NCI-H187 (cell line): Measurements from ENCODE around the gene BICD2.
A peak's percentile ranks its signal among the peaks of the same experiment; 100 is the strongest.
"Not testable (repeated sequence)": the region's sequence is repeated elsewhere in the genome, so short reads cannot be mapped to it uniquely, and the experiment has no call there.

Experiments used
- DNase-seq, 2 experiments: peaks; one replicate each; lab custom pipeline; 2025; lab: John Stamatoyannopoulos, UW

BICD2 gene

DNA sequence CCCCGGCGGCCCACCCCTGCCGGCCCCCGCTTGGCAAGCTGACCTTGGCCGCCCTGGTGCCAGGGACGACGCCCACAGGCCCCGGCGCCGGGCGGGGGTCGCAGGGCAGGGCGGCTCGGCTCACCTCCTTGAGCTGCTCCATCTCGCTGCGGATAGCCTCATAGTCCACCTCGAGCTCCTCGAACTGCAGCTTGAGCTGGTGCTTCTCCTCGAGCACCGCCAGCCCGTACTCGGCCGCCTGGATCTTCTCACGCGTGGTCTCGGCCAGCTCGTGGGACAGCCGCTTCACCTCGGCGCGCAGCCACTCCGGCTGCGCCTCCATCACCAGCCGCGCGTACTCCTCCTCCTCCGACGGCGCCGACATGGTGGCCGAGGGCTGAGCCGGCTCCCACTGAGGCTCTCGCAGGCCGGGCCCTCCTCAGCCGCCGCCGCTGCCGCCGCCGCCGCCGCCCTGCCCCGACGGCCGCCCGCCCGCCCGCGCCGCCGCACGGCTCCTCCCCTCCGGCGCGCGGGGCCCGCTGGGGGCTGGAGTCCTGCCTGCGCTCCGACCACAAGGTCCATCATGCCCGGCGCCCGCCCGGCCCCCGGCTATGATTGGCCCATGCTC lies at the start of gene BICD2:
BICD2 (minus strand) TSS at position 453 of the 607 bp plus-strand sequence; CDS start at position 364, 89 bp downstream.
- no peak for DNase-seq

DNA sequence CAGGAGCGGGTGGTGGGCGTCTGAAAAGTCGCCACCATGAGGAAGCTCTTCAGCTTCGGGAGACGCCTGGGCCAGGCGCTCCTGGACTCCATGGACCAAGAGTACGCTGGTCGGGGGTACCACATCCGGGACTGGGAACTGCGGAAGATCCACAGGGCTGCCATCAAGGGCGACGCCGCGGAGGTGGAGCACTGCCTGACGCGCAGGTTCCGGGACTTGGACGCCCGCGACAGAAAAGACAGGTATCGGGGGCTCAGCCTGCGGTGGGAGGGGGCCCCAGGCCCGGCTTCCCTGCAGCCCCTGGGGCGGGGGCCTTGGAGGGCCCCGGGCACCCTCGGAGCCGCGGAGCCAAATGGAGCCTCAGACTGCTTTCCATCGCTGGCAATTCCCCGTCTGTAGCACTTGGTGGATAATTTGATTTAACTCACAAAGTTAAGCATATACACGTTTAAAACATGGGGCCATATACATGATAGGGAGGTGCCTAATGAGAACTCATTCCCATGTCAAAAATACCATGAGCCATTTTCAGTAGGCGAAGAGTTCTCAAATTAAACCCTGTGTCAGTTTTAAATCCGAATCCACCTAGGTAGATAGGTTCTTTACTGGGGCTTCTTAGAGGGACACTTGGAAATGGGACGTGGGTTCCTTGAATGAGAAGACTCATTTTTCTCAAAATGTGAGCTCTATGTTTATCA lies 45.1 kb upstream of the BICD2 start:
- not testable (repeated sequence) for DNase-seq

DNA sequence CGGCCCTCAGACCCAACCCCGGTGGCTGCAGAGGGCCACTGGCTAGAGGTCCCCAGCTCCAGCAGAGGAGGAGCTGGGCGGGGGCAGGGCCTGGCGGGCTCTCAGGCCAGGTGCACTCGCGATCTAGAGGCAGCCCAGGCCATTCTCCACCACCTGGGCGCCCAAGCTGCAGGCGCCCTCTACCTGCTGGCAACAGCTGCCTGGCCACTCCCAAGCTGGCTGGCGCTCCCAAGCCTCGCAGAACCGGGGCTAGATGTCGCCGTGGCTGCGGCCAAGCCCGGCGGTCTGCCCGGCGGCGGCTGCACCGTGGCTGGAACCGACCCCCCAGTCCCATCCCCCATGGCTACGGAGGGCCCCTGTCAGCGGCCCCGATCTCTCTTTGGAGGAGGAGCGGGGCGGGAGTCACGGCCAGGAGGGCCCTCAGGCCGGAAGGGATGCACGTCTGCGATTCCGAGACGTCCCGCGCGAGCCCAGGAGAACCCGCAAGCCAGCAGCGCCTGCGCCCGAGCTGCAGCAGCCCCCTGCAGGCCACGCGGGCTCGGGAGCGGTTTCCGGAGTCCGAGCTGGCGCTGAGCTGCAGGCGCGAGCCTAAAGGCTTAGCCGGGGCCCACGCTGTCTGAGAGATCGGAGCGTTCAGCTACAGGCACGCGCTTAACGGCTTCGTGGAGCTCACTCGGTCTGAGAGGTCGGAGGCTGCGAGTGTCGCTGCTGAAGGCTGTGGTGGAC lies 44.3 kb upstream of the BICD2 start:
- peak; percentile 41 to 55 for DNase-seq

GRCh38 chr9:92807757-92808725 lies 43.4 kb upstream of the BICD2 start:
- peak; percentile 9 to 42 for DNase-seq

DNA sequence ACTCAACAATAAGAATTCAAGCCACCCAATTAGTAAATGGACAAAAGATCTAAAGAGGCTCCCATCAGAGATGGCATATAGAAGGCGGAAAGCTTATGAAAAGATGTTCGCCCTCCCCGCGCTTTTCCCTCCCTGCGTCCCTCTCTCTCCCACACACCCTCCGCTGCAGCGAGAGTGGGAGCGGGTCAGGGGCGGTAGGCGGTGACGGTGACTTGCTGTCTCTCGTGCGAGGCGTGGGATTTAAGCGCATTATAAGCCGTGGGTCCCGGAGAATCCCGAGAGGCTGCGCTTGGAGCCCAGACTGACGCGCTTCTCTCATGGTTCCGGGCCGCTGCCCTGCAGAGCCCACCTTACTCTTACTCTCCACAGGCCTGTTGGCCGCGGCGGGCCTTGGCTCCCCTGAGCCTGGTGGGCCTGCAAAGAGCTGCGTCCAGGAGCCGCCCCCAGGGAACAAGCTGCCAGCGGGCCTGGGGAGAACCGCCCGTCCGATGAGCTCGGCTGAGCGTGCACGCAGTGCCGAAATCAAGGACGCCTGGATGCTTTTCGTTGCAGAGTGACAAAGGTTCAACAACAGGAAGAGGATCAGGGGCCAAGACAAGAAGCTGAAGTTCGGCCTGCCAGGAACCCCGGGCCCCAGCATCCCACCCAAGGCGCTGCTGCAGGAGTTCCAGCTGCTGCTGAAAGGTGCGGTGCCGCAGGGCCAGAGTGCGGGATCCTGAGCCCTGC lies 42.6 kb upstream of the BICD2 start:
- peak in 1 of 2 experiments; percentile 9 for DNase-seq

DNA sequence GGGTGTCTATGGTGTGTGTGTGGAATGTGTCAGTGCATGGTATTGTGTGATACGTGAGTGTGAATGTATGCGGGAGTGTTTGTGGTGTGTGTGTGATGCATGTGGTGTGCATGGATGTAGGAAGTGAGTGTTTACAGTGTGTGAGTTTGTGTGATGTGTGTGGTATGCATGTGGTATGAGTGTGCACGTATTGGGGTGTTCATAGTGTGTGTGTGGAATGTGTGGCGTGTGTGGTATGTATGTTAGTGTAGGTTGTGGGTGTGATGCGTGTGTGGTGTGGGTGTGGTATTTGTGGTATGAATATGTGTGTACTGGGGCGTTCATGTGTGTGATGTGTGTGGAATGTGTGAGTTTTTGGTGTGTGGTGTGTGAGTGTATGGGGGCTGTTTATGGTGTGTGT lies 40.1 kb upstream of the BICD2 start:
- DNase-seq: no peak

DNA sequence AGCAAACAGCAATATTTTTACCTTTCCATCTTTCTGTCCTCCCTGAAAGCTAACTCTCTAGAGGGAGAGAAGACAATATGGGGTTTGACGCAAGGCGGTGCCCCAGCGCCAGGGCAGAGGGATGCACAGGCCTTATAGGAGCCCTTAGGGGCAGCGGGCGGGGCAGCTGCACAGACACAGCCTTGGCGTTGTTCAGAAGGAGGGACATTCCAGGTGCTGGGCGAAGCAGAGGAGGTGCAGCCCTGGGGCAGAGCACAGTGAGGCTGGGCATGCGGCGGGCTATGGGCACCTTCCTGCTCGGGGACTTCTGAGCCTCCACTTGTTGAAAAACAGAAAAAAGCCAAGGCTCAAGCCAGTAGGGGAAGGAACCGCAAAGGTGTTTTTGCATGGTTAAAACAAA lies 33.7 kb upstream of the BICD2 start:
- DNase-seq: no peak

DNA sequence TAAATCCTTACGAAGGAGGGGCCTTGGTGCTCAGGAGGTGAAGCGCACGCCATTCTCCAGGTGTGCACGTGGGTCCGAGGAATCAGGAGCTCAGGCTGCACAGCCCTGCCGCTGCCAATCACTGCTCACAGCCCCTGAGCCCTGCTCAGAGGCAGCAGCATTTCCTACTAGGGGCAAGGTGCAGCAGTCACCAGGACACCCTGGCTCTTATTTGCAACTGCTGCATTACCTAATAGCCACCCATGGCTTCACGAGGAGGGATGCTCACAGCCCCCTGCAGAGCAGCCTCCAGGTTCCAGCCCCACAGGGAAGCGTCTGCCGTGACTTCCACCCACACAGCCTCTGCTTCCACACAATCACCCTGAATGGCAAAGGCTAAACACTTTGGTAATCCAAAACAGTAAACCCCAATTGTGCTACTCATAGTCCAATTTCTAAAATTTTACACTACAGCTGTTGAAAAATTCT lies 31.7 kb upstream of the BICD2 start:
- DNase-seq: not testable (repeated sequence)

GRCh38 chr9:92795598-92796336 lies 31.1 kb upstream of the BICD2 start:
- DNase-seq: no peak

- no peak for DNase-seq
Observed at GRCh38 chr9:92795000-92795399, 30.4 kb upstream of the BICD2 start.

- DNase-seq: no peak
Observed at GRCh38 chr9:92794426-92794825, 29.8 kb upstream of the BICD2 start.

- peak; percentile 27 to 37 for DNase-seq
Observed at GRCh38 chr9:92790542-92791527, 26.2 kb upstream of the BICD2 start.

DNA sequence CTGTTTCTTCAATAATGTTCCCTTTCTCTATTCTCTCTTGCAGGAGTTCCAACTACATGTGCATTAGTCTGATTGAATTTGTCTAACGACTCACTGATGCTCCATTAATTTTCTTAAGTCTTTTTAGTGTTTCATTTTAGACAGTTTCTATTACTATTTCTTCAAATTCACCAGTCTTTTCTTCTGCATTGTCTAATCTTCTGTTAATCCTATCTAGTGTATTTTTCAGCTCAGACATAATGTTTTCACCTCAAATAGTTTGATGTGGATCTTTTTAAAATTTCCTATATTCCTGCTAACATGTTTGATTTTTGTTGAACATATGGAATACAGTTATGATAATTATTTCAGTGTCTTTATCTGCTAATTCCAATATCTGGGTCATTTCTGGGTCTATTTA lies 21.7 kb upstream of the BICD2 start:
- no peak for DNase-seq

DNA sequence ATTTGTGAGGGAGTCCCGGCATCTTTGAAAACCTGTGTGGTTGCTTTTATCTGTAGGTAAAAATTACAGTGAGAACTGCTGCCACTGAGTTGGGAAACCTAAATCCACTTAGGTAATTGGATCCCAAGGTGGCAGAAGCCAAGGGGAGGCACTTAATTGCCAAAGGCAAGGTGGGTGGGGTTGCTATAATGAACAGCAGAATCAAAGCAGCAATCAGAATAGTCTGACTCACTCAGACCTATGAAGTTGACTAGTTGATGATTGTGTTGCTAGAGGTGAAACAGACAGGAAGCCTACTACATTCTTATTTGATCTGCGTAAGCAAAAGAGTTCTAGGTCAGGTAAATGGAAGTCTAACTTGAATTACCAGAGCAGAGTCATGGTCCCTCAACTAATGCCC lies 17.3 kb upstream of the BICD2 start:
- DNase-seq: no peak

GRCh38 chr9:92780206-92780605 lies 15.6 kb upstream of the BICD2 start:
- DNase-seq: no peak

DNA sequence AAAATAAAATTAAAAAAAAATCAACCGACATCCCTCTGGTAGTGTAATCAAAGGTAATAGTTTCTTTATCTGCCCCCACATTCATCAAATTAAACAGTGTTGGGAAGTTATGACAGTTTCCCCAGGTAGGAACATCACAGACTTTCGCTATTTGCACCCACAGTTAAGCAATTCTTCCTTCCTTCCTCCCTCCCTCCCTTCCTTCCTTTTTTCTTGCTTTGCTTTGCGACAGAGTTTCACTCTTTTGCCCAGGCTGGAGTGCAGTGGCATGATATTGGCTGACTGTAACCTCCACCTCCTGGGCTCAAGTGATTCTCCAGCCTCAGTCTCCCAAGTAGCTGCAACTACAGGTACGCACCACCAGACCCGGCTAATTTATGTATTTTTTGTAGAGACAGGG lies 10.8 kb upstream of the BICD2 start:
- DNase-seq: no peak

DNA sequence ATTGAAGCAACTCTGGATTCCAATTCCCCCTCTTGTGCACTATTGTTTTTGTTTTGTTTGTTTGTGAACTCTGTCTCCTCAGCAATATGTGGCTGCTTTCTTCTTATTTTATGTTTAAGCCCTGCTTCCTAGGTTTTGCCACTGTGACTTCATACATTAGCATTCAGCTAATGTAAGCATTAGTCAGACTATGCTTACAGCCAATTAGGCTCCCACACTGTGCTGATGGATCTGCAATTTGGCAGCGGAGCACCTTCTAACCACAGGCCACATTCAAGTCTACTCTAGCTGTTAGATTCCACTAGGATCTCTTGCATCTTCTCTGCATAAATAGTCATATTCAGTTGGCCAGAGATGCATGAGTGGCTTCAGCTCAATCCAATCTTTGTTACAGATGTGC lies 9.6 kb upstream of the BICD2 start:
- no peak for DNase-seq

DNA sequence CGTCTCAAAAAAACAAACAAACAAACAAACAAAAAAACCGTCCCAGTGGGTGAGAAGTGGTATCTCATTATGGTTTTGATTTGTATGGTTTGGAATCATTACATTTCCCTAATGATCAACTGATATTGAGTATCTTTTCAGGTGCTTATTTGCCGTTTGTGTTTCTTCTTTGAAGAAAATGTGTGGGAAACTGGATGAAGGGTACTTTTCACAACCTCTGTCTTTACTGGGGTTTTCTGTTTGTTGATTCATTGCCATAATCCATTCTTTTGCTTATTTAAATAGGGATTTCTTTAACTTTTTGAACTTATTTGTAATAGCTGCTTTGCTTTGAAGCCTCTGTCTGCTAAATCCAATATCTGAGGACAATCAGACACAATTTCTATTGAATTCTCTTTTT lies 9.2 kb upstream of the BICD2 start:
- no peak for DNase-seq

DNA sequence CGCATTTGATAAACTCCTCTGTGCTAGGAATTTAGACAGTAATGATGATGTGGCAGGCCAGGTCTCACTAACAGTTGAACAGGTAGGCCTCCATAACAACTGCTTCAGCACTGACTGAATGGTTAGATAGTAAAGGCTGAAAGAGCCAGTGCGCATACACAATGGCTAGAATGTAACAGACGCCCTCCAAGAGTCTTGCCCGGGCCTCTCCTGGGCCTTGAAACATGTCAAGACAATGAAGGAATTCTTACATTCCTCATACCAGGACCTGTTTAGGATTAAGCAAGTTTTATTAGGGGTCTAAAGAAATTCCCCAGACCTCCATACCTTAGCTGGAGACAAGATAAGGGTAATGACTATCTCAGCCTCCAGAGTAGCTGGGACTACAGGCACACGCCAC lies 6.7 kb upstream of the BICD2 start:
- DNase-seq: no peak
